GM19043 (cell line): ENCODE measurements around the gene NUBP1.
"Not testable (repeated sequence)": the region's sequence is repeated elsewhere in the genome, so short reads cannot be mapped to it uniquely, and the experiment has no call there.

Experiments used
- ATAC-seq: cut with Tn5 transposase; IDR thresholded peaks from one replicate; pipeline ENCODE4 v1.9.1; 2021; ENCODE audit warnings: low read depth; ENCODE audit not compliant: unreplicated experiment

Gene NUBP1

DNA sequence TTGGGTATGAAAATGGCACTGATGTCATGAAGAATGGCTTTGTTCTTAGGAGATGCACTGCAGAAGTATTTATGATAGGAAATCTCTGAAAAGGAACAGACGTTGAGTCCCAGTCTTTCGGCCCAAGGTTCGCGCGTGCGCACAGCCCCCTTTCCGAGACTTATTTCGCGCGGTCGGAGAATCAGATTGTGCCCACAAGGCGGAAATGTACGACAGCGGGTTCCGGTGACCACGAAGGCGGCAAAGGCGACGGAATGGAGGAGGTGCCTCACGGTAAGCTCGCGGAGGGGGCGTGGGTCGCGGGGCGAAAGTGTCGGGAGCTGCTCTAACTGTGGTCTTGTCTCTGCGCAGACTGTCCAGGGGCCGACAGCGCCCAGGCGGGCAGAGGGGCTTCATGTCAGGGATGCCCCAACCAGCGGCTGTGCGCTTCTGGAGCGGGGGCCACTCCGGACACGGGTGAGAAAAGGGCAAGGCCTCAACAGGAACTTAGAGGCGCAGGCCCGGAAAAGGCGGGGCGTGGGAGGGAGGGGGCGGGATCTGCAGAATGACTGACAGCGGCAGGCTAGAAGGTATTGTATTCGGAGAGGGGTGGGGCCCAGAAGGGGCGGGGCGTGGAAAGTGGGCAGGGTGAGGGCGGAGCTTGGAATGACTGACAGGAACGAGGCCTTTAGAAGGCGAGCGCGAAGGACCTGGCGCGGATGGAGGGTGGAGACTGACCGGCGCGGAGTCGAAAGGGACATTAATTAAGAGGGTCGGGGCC, at the start of gene NUBP1:
Gene NUBP1, plus strand, starts transcription at position 233 of the 760 bp plus-strand sequence. Its CDS starts 22 bp downstream, at position 255.
- ATAC-seq, result peak; percentile 87

- ATAC-seq, result no peak
These were observed 49.8 kb upstream of the NUBP1 start for GRCh38 chr16:10693889-10694288.

- no peak for ATAC-seq
These were observed 49.3 kb upstream of the NUBP1 start for GRCh38 chr16:10694306-10694705.

- ATAC-seq, result no peak
These were observed 48.8 kb upstream of the NUBP1 start, which contains the start of gene TEKT5 for GRCh38 chr16:10694830-10695229. TEKT5 (minus strand) TSS chr16:10694930; CDS start chr16:10694873, 57 bp downstream.

DNA sequence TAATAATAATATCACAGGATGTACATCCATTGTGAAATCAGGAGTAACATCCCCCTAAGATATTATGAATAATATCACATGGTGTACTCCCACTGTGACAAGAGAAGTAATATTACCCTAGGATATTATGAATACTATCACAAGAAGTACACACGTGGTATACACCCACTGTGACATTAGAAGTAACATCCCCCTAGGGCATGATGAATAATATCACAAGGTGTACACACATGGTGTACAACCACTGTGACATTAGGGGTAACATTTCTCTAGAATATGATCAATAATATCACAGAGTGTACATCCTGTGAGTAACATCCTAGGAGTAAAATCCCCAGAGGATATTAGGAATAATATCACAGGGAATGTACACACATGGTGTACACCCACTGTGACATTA, 43.9 kb upstream of the NUBP1 start:
- no peak for ATAC-seq

GRCh38 chr16:10708969-10709368, 34.7 kb upstream of the NUBP1 start:
- no peak for ATAC-seq

GRCh38 chr16:10728003-10728887, 15.4 kb upstream of the NUBP1 start:
- ATAC-seq, result no peak

DNA sequence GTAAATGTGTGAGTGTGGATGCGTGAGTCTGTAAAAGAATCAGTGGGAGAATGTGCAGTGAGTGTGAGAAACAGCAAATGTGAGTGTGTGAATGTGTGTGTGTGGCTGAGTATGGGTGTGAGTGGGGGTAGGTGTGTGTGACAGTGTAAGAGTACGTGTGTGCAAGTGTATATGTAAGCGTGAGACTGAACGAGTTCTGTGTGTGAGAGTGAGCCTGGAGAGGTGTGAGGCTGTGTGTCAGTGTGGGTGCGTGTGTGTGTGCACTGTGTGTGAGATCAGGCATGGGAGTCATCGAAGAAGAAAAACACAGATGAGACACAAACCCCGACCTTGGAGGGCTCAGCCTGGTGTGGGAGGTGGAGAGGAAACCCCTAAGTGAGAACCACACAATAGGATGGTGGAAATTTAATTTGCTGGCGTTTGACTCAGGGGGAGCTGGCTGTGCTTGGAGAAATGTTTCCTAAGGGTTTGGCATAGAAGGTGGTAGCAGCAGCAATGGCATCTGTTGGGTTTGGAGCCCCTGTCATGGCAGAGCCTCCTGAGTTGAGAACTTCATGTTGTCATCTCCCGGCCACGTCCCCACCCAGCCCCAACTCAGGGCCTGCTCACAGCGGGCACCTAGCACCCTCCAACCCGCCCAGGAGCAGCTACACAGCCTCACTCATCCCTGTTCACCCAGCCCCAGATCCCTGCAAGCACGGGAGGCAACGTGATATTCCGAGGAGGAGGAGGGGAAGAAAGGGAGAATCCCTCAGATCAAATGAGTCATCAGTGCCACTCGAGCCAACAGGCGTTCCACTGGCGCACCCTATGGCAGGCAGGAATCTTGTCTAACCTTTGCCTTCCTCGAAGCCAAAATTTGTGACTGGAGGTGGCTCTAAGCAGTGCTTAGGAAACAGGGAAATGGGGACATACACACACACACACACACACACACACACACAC, 14.3 kb upstream of the NUBP1 start:
- ATAC-seq, result no peak

DNA sequence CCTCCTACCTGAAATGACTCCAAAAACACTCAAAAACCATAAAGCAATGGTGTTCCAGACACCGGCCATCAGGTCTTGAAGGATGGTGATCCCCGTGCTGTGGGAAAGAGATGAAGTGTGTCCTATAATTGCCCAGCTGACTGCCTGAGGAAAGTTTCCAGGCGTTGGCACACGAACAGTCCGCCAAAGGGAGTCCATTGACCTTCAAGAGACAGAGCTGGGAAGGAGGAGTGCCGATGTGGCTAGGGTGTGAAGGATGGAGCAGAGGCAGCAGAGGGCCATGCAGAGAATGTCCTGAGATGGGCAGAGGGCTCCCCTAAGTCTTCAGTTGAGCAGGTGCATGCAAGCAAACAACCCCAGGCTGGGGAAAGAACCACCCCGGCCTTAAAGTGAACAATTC, 11.9 kb upstream of the NUBP1 start:
- no peak for ATAC-seq

DNA sequence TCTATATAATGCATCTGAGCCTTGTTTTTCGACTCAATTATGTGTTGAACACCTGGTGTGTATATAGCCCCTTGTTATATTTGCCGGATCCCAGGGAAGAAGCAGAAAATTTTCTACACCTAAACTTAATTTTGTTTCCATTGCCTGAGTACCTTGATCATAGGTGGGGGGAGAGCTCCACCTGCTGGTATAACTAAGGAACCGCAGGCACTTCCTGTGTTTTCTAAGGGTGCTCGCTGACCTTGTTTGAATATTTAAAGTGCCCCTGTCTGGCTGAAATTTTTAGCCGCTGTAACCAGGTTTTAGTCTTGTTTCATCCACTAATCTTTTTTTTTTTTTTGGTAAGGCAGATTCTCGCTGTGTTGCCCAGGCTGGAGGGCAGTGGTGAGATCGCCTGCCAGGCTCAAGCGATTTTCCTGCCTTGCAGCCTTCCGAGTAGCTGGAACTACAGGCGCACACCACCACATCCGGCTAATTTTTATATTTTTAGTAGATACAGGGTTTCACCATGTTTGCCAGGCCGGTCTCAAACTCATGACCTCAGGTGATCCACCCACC, 6.5 kb upstream of the NUBP1 start:
- ATAC-seq, result no peak

DNA sequence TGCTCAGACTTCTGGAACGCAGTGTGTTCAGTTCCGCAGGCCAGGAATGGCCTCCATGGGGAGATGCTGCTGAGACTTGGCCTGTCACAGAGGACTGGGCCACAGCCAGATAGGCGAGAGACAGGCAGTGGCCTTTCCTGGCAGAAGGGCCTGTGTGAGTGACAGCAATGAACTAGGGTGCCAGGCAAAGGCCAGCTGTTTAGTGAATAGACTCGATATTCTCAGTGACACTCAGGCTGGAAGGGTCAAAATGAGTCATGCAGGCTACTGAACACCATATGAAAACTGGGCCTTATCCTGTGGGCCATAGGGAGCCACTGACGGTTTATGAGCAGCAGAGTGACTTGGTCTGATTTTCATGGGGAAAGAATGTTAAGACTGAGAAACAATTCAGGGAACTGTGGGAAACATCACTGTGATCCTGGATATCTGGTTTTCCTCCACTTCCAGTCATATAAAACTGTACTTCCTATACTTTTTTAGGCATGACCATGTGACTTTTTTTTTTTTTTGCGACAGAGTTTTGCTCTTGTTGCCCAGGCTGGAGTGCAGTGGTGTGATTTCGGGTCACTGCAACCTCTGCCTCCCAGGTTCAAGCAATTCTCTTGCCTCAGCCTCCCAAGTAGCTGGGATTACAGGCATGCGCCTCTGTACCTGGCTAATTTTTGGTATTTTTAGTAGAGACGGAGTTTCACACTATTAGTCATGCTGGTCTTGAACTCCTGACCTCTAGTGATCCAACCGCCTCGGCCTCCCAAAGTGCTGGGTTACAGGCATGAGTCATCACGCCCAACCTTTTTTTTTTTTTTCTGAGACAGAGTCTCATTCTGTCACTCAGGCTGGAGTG, 5.2 kb upstream of the NUBP1 start:
- peak; percentile 46 for ATAC-seq

- no peak for ATAC-seq
These were observed 3.4 kb upstream of the NUBP1 start for GRCh38 chr16:10740000-10740844.

DNA sequence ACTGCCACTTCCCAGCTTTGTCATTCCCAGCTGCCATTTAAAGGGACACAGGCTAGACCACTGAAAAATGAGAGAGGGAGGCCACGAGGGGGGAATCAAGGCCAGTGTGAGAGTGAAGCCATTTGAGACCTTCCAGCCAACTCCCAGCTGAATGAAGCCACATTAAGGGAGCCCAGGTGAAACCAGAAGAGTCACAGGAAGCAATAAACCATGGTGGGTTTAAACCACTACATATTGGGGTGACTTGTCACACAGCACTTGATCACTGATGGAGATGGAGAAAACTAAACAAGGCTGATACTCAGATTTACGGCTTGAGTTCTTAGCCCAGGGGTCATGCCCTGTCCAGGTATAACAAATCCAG, 2.8 kb upstream of the NUBP1 start:
- ATAC-seq, result no peak

GRCh38 chr16:10741249-10741648, 2.4 kb upstream of the NUBP1 start:
- not testable (repeated sequence) for ATAC-seq

GRCh38 chr16:10741844-10742243, 1.8 kb upstream of the NUBP1 start:
- ATAC-seq, result no peak

DNA sequence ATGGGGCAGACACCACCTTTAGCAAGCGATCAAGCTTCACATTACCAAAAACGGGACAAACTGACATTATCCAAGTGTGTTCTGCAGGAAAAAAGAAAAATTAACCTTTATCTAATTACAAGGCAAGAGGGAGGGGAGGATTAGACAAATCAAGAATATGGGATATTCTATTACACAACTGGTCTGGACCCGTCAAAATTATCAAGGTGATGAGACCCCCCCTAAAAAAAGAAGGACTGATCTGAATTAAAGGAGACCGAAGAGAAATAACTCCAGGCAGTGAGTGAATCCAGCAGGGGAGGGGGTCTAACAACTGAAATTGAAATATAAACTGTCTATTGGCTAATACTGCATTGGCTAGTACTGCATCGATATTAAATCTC, 424 bp upstream of the NUBP1 start:
- no peak for ATAC-seq

- ATAC-seq, result no peak
These were observed 858 bp downstream of the NUBP1 start for GRCh38 chr16:10744370-10745030.

GRCh38 chr16:10745841-10746240, 2.2 kb downstream of the NUBP1 start:
- ATAC-seq, result no peak
